Osteocyte (in vitro differentiated cells): Measurements from ENCODE around the gene DPP6. TPM values are rescaled to one million over a fixed set of nuclear protein-coding genes. Genes with fewer than 3 reads are reported as not detected.

ENCODE experiments used
- DNase-seq: peaks from one replicate; pipeline ENCODE4 v3.0.0; 2021; ENCODE audit warnings: mixed read lengths; ENCODE audit not compliant: unreplicated experiment; ENCODE audit errors: extremely low spot score
- H3K27ac Mint-ChIP-seq: one replicate; pipeline ENCODE4 v1.8.0; 2021; ENCODE audit warnings: mild to moderate bottlenecking, mixed read lengths; ENCODE audit not compliant: unreplicated experiment
- H3K27me3 Mint-ChIP-seq: one replicate; pipeline ENCODE4 v1.8.0; 2021; ENCODE audit warnings: mixed read lengths; ENCODE audit not compliant: unreplicated experiment
- H3K36me3 Mint-ChIP-seq: one replicate; pipeline ENCODE4 v1.8.0; 2021; ENCODE audit warnings: mixed read lengths; ENCODE audit not compliant: unreplicated experiment
- H3K4me1 Mint-ChIP-seq: one replicate; pipeline ENCODE4 v1.8.0; 2021; ENCODE audit warnings: mixed read lengths; ENCODE audit not compliant: unreplicated experiment
- H3K4me3 Mint-ChIP-seq: one replicate; pipeline ENCODE4 v1.8.0; 2021; ENCODE audit warnings: mild to moderate bottlenecking, moderate library complexity, mixed read lengths; ENCODE audit not compliant: unreplicated experiment
- H3K9me3 Mint-ChIP-seq: one replicate; pipeline ENCODE4 v1.8.0; 2021; ENCODE audit warnings: mixed read lengths; ENCODE audit not compliant: unreplicated experiment
- total RNA-seq: library from RNA; stranded (reverse); gene quantifications from 2 replicates; pipeline ENCODE4 v1.2.1, GENCODE V29; 2021
- TF ChIP-seq, protein P1 (sequence below): fragments of 200-600 bp; sonication (generic); IDR thresholded peaks from 2 replicates; pipeline ENCODE4 v1.5.0; 2021; ENCODE audit warnings: antibody characterized with exemption, mild to moderate bottlenecking, moderate library complexity

Gene DPP6
- total RNA-seq, 1 donor from 2014 or later: not detected

DNA sequence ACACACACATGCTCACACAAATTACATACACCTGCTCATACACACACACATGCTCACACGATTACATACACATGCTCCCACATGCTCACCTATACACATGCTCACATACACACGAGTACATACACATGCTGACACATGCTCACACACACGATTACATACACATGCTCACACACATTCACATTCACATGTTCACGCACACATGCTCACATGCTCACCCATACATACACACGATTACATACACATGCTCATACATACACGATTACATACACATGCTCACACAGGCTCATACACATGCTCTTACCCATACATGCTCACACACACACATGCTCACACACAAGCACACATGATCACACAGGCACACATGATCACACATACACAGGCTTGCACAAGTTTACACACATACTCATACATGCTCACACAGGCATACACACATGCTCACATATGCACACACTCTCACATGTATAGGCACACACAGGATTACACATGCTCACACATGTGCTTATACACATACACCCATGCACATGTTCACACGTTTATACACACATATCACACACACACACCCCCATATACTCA lies 832.2 kb downstream of the DPP6 start:
- Mint-ChIP-seq H3K4me1 (no peaks in the 10 kb centered on the region), H3K36me3 (no peaks in the 10 kb centered on the region), H3K4me3 (no peak overlapping the region), H3K27ac (no peak overlapping the region), H3K9me3 (peaks cover 11% of the 10 kb centered on the region), H3K27me3 (no peaks in the 10 kb centered on the region)
- TF ChIP-seq, protein P1, sequence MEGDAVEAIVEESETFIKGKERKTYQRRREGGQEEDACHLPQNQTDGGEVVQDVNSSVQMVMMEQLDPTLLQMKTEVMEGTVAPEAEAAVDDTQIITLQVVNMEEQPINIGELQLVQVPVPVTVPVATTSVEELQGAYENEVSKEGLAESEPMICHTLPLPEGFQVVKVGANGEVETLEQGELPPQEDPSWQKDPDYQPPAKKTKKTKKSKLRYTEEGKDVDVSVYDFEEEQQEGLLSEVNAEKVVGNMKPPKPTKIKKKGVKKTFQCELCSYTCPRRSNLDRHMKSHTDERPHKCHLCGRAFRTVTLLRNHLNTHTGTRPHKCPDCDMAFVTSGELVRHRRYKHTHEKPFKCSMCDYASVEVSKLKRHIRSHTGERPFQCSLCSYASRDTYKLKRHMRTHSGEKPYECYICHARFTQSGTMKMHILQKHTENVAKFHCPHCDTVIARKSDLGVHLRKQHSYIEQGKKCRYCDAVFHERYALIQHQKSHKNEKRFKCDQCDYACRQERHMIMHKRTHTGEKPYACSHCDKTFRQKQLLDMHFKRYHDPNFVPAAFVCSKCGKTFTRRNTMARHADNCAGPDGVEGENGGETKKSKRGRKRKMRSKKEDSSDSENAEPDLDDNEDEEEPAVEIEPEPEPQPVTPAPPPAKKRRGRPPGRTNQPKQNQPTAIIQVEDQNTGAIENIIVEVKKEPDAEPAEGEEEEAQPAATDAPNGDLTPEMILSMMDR: no peak
- DNase-seq: no peak

DNA sequence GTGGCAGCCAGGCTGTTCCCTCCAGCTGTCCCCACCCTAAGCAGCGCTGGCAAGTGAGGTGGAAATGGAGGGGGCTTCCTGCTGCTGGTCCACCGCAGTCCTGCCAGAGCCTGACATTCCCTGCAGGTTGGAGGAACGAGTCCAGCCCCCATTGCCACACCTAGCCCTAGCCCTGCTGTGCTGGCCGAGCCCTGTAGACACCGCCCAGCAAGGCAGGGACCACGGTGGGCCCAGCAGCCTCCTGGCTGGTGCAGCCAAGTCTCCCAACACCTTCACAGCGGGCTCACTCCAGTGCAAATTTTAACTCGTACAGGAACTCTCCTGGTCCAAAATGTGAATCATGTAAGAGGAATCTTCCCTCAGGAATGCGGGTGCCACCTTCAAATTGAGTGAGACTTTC lies 834.4 kb downstream of the DPP6 start:
- Mint-ChIP-seq H3K27me3 (no peaks in the 10 kb centered on the region), H3K9me3 (peaks cover 10% of the 10 kb centered on the region)

DNA sequence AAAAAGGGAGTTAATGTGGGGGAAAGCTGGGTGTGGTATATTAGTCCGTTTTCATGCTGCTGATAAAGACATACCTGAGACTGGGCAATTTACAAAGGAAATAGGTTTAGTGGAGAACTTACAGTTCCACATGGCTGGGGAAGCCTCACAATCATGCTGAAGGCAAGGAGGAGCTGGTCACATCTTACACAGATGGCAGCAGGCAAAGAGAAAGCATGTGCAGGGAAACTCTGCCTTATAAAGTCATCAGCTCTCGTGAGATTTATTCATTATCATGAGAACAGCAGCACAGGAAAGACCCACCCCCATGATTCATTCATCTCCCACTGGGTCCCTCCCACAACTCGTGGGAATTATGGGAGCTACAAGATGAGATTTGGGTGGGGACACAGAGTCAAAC lies 836.5 kb downstream of the DPP6 start:
- Mint-ChIP-seq H3K36me3 (no peaks in the 10 kb centered on the region), H3K27ac (no peak overlapping the region), H3K27me3 (no peaks in the 10 kb centered on the region), H3K9me3 (peaks cover 16% of the 10 kb centered on the region), H3K4me3 (no peak overlapping the region), H3K4me1 (no peaks in the 10 kb centered on the region)
- TF ChIP-seq, protein P1: no peak
- no peak for DNase-seq

More for the DNA sequence above, 834.4 kb downstream of the DPP6 start:
- TF ChIP-seq, protein P1: no peak
- H3K4me3 Mint-ChIP-seq: no peak overlapping the region
- DNase-seq: no peak
- H3K27ac Mint-ChIP-seq: no peak overlapping the region
- H3K36me3 Mint-ChIP-seq: no peaks in the 10 kb centered on the region
- H3K4me1 Mint-ChIP-seq: no peaks in the 10 kb centered on the region

DNA sequence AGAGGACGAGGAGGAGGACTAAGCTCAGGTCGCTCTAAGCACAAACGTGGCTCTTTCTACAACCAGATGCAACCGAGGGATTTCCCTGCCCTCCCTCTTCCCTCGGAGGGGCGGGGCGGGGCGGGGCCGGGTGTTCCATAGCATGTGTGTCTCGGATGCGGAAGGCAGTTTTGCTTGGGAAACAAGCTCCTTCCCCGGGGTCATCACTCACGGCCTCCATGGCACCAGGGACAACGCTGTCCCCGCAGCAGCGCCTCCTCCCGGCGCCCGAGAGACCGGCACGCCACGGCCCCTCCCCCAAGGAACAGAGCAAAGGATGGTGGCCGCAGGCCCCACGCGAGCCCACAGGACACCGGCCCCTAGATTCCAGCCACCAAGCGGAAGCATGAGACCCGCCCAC lies 840.3 kb downstream of the DPP6 start:
- no peak for DNase-seq
- no peak overlapping the region for H3K27ac Mint-ChIP-seq
- TF ChIP-seq, protein P1: no peak
- peaks cover 26% of the 10 kb centered on the region for H3K9me3 Mint-ChIP-seq
- no peaks in the 10 kb centered on the region for H3K27me3 Mint-ChIP-seq
- H3K4me3 Mint-ChIP-seq: no peak overlapping the region
- no peaks in the 10 kb centered on the region for H3K4me1 Mint-ChIP-seq
- H3K36me3 Mint-ChIP-seq: no peaks in the 10 kb centered on the region

DNA sequence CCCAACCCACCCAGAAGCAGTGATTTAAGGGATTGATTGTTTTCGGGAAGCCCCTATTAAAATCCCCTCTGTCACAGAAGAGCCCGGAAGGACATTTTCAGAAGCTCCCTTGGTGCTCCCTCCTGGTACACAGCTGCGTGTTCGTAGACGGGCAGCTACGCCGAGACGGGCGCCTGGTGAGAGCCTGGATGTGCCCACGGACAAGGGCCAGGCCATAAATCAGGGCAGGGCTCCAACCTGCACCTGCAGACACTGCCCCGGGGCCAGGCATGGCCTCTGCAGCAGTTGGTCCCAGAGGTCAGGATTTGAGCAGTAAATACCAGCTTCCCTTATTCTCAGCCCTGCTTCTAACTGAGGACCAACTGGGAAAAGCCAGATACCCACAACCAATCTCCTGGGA lies 843.9 kb downstream of the DPP6 start:
- Mint-ChIP-seq H3K27me3 (no peaks in the 10 kb centered on the region), H3K36me3 (no peaks in the 10 kb centered on the region), H3K4me3 (no peak overlapping the region), H3K27ac (no peak overlapping the region), H3K4me1 (no peaks in the 10 kb centered on the region), H3K9me3 (peaks cover 25% of the 10 kb centered on the region)
- TF ChIP-seq, protein P1: no peak
- no peak for DNase-seq
